ENCODE data around the gene OR6K3.

- TF ChIP-seq CTCF (IDR thresholded peaks at IDR 0.05; ENCODE audit: insufficient read depth, low read depth, low read length) (no peak), EZH2 (IDR thresholded peaks at IDR 0.05; ENCODE audit: insufficient read depth, low read length) (no peak)
These were observed 38.9 kb downstream of the OR6K3 start for GRCh38 chr1:158681606-158682005.
